HAP-1 (cell line): Measurements from ENCODE around the gene SPG7.

Source experiments
- DNase-seq, 2 experiments: peaks; one replicate each; pipeline ENCODE4 v3.0.0-alpha.2; 2016 to 2020; ENCODE audit warnings: low spot score in 2 of 2
- H3K27me3 ChIP-seq: fragments of 250-450 bp; sonication (Bioruptor Pico); 2 replicates; pipeline ENCODE4 v1.5.1; 2020; ENCODE audit warnings: low read depth, mild to moderate bottlenecking, moderate library complexity
- H3K36me3 ChIP-seq: fragments of 250-450 bp; sonication (Bioruptor Pico); replicated peaks from 2 replicates; pipeline ENCODE4 v1.5.1; 2020; ENCODE audit warnings: mild to moderate bottlenecking
- H3K4me1 ChIP-seq: fragments of 250-450 bp; sonication (Bioruptor Pico); 2 replicates; pipeline ENCODE4 v1.5.1; 2020; ENCODE audit warnings: mild to moderate bottlenecking
- H3K4me3 ChIP-seq: fragments of 250-450 bp; sonication (Bioruptor Pico); 2 replicates; pipeline ENCODE4 v1.5.1; 2020; ENCODE audit warnings: mild to moderate bottlenecking, moderate library complexity
- H3K9me3 ChIP-seq: fragments of 250-450 bp; sonication (Bioruptor Pico); 2 replicates; pipeline ENCODE4 v1.5.1; 2020; ENCODE audit warnings: mild to moderate bottlenecking, moderate library complexity
- in situ Hi-C: fragments of 300-500 bp; cut with MboI; formaldehyde crosslinking; loops from 3 replicates; pipeline ENCODE4 v1.14.3; 2020; ENCODE audit warnings: low sequenced_read_pairs, inconsistent platforms, mixed read lengths

Gene SPG7

DNA sequence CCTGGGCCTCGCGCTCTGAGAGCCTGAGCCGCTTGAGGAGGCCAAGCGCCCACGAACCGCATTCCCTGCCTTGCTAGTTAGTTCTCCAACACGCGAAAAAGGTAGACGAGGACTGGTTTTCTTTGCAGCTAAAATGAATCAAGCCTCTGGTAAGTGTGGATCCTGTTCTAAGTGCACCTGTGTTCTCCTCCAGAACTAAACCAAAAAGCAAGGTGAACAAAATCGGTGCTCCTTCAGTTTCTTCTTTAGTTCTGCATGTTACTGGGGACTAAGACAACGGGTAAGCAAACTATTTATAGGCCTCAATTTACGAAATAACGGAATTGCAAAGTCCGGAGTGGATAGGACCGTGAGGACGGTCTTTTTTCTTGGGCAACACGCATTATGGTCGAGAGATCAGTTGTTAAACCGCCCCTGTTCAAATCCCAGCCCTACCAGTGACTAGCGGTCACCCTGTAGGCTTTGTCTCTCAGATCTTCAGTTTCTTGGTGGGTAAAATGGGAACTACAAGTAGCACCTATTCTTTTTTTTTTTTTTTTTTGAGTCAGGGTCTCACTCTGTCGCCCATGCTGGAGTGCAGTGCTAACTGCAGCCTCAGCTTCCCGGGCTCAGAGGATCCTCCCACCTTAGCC is 16.8 kb upstream of the SPG7 start:
- in situ Hi-C loops: no loop called here
- Histone ChIP-seq H3K27me3 (no peaks in the 10 kb centered on the region), H3K9me3 (no peaks in the 10 kb centered on the region), H3K4me3 (peak overlapping the region; percentile 72), H3K36me3 (peaks cover 10% of the 10 kb centered on the region), H3K4me1 (peaks cover 25% of the 10 kb centered on the region)
- no peak for DNase-seq

DNA sequence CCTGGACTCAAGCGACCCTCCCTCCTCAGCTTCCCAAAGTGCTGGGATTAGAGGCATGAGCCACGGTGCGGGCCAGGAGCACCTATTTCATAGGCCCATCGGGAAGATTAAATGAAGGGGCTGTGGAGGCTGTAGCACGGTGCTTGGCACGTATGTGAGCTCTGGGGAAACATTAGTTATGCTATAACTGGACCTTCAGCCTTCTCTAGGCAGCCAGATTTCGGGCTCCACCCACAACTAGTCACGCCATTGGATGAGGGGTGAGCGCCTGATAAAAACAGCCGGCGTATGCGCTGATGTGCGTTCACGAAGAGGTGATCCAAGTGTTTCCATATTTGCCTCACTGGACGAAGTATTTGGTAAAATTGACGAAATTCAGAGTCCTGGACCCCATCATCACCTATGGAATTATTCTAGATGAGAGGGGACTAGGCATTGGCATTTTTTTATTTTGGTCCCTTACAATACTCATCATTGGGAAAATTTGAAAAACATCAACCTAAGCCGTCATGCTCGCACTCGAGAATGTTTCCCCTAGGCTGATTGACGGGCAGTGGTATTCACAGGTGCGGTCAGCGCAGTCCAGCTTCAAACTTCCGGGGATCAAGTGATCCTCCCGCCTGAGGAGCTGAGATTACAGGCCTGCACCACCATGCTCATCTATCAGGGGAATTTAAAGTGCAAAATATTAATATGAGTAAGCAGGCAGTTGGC is 16.1 kb upstream of the SPG7 start:
- no peak for DNase-seq
- Histone ChIP-seq H3K9me3 (no peaks in the 10 kb centered on the region), H3K4me3 (peak overlapping the region; percentile 72), H3K4me1 (peaks cover 19% of the 10 kb centered on the region), H3K27me3 (no peaks in the 10 kb centered on the region), H3K36me3 (peaks cover 9% of the 10 kb centered on the region)
- in situ Hi-C loops: no loop called here

DNA sequence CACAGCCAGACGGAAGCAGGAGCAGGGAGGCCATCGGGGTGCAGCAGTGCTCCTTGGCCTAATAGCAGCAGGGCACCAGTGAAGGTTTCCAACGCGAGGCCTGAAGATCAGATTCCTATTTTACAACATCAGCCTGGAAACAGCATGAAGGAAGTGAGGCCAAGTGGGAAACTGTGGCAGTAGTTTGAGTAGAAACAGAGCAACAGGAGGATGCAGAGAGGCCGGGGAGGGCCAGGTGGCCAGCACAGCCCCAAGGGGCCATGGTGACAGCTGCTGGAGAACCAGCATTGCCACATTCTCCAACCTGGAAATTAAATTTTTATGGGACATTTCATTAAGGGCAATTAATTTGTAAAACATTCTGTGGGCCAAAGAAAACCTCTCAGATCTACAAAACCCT is 14.4 kb upstream of the SPG7 start:
- Histone ChIP-seq H3K4me1 (peaks cover 6% of the 10 kb centered on the region), H3K36me3 (no peaks in the 10 kb centered on the region), H3K9me3 (no peaks in the 10 kb centered on the region), H3K27me3 (no peaks in the 10 kb centered on the region), H3K4me3 (no peak overlapping the region)
- in situ Hi-C loops: no loop called here
- DNase-seq: no peak

DNA sequence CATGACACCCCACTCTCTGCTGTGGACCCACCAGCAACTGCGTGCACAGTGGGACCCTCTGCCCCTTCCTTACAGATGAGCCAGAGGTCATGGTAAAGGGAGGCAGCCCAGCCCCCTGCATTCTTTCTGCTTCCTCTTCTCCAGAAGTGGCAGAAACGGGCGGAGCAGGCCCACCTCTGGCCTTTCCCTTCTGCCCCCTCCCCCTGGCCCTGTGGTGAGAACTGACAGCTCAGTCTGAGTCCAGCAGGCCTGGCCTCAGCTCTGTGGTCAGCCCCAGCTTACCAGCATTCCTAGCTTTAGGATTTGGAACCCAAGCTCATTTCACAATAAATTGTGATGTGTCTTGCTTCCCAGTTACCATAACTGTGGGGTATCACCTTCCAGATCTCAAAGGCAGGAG is 13.1 kb upstream of the SPG7 start:
- no peaks in the 10 kb centered on the region for H3K9me3 ChIP-seq
- H3K4me3 ChIP-seq: no peak overlapping the region
- no peak for DNase-seq
- in situ Hi-C loops: no loop called here
- H3K4me1 ChIP-seq: peaks cover 6% of the 10 kb centered on the region
- H3K27me3 ChIP-seq: no peaks in the 10 kb centered on the region
- H3K36me3 ChIP-seq: no peaks in the 10 kb centered on the region

DNA sequence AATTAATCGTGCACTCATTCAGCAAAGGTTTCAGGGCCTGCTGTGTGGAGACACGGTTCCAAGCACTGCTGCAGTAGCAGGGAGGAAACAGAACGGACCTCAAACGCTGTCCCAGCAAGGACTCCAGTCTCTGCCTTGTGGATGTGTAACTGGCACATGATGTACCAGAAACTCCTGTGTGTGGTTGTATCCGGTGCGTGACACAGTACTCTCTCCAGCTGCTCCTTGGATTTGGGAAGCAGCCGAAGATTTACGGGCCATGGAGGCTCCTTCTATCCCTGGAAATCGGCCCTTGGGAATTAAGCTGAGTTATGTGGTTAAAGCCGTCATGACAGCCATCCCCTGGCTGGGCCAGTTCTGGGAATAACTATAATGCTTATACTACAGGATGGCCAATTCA is 9.4 kb upstream of the SPG7 start:
- Histone ChIP-seq H3K27me3 (no peaks in the 10 kb centered on the region), H3K36me3 (no peaks in the 10 kb centered on the region), H3K4me1 (no peaks in the 10 kb centered on the region), H3K4me3 (no peak overlapping the region), H3K9me3 (no peaks in the 10 kb centered on the region)
- in situ Hi-C loops: no loop called here
- no peak for DNase-seq

DNA sequence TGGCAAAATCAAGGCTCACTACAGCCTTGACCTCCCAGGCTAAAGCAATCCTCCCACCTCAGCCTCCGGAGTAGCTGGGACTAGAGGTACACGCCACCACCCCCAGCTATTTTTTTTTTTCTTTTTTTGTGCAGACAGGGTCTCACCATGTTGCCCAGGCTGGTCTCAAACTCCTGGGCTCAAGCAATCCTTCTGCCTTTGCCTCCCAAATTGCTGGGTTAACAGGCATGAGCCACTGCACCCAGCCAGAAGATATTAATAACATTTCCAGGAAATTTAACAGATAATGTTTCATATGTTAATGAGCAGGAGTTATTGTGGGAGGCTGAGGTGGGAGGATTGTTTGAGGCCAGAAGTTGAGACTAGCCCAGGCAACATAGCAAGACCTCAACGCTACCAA is 8.4 kb upstream of the SPG7 start:
- Histone ChIP-seq H3K27me3 (no peaks in the 10 kb centered on the region), H3K4me1 (no peaks in the 10 kb centered on the region), H3K4me3 (no peak overlapping the region), H3K36me3 (no peaks in the 10 kb centered on the region), H3K9me3 (no peaks in the 10 kb centered on the region)
- in situ Hi-C loops: no loop called here
- no peak for DNase-seq

DNA sequence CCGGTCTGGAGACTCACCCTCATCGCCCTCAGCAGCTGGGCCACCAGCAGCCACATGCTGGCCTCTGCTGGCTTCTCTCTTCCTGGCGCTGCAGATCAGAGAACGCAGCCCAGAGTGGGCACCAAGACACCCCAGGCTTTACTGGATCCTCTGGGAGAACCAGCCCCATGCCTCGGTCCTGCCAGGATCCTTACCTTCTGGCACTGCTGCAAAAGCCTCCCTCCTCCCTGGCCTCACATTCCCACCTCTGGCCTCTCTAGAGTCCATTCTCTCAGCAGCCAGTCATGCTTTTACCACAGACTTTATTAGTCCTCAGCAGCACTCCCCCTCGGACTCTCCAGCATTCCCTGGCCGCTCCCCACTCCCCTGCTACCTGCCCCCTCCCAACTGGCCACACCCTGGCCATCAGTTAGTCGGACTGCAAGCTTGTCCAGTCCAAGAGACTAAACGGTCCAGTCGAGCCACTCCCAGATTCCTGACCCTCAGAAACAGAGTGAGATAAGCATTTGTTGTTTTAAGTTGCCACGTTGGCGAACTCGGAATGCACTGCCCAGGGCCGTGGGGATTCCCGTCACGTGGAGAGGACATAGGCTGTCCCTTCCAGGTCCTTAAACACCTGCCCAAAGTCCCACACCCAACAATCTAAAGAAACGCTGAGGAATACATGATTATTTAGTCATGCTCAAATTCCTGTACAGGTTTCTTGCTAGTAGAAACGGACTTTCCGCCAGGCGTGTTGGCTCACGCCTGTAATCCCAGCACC is 5.9 kb upstream of the SPG7 start:
- no peak overlapping the region for H3K4me3 ChIP-seq
- in situ Hi-C loops: no loop called here

DNA sequence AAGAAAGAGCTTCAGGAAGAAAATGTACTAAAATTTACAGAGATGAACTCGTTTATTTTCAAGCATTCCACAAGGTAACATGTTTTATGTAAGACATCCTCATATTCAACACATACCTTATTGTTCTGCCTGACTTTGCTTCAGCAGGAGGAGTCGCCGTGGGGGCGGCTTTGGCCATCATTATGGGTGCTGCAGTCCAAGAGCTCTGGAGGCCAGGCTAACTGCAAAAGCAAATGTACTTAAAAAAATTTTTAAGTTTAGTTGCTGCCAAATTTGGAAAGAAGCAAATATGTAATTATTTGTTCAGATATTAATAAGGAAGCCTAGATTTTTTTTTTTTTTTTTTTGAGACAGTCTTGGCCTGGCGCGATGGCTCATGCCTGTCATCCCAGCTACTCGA is 4.1 kb upstream of the SPG7 start:
- in situ Hi-C loops: no loop called here
- Histone ChIP-seq H3K4me3 (no peak overlapping the region), H3K27me3 (no peaks in the 10 kb centered on the region), H3K4me1 (peaks cover 6% of the 10 kb centered on the region), H3K9me3 (no peaks in the 10 kb centered on the region; the same call in 1 of the 2 replicates), H3K36me3 (peaks cover 6% of the 10 kb centered on the region)
- no peak for DNase-seq

More for the DNA sequence above, 5.9 kb upstream of the SPG7 start:
- H3K27me3 ChIP-seq: no peaks in the 10 kb centered on the region
- H3K36me3 ChIP-seq: no peaks in the 10 kb centered on the region
- H3K9me3 ChIP-seq: no peaks in the 10 kb centered on the region; the same call in 1 of the 2 replicates
- no peak for DNase-seq
- H3K4me1 ChIP-seq: peaks cover 6% of the 10 kb centered on the region

DNA sequence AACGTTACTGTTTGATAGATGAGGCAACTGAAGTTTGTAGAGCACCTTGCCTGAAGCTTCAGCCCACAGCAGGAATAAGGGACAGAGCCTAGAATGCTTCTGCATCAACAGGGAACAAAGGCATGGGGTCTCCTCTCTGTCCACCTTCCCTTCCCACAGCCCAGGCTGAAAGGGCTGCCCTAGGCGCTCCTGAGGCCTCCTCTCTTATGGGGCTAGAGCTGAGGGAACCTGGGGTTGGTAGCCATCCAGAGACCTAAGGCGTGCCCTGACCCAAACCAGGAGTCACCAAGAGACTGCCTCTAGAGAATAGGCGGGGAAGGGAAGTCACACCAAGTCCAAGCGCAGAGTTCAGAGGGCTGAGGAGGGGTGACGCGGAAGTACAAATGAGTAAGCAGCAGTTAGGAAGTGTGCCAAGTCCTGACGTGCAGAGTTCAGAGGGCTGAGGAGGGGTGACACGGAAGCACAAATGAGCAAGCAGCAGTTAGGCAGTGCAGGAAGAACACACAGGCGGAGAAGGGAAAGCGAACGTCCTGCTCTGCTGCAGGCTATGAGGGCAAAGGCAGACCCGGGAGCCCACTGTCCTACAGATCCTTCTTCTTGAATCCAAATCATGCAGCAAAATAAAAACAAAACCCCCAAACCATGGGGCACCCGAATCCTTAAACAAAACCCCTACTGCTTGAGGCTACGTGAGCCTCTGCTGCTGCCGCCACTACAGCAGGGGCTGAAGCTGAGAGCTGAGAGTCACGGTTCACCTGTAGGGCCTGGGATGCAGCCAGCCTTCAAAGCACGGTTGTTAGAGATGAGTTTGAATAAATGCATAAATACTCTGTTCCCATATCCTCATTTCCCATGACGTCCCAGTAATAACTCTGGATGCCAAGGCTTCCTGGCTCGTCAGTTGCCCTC is 2.7 kb upstream of the SPG7 start:
- in situ Hi-C loops: no loop called here
- H3K4me1 ChIP-seq: peaks cover 10% of the 10 kb centered on the region
- no peaks in the 10 kb centered on the region for H3K27me3 ChIP-seq
- DNase-seq: no peak
- no peaks in the 10 kb centered on the region; the same call in 1 of the 2 replicates for H3K9me3 ChIP-seq
- H3K36me3 ChIP-seq: peaks cover 11% of the 10 kb centered on the region
- no peak overlapping the region for H3K4me3 ChIP-seq

DNA sequence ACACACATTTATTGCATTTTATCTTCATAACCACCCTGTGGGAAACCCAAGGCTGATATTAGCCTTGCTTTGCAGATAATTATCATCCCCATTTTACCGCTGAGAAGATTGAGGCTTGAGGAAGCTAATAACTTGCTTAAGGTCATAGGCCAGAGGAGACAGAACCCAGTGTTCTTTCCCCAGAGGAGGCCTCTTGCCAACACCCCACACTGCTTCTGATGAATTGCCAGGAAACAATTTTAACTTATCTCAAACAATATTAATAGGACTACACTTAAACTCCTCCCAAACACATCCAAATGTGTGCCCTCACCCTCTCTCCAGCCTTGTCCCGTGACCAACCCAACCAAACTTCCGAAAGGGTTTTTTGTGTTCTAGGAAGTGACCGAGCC is 2.1 kb upstream of the SPG7 start:
- in situ Hi-C loops: no loop called here
- no peak overlapping the region for H3K4me3 ChIP-seq
- H3K9me3 ChIP-seq: no peaks in the 10 kb centered on the region; the same call in 1 of the 2 replicates
- H3K4me1 ChIP-seq: peaks cover 10% of the 10 kb centered on the region
- H3K36me3 ChIP-seq: peaks cover 17% of the 10 kb centered on the region
- no peaks in the 10 kb centered on the region for H3K27me3 ChIP-seq
- DNase-seq: no peak

DNA sequence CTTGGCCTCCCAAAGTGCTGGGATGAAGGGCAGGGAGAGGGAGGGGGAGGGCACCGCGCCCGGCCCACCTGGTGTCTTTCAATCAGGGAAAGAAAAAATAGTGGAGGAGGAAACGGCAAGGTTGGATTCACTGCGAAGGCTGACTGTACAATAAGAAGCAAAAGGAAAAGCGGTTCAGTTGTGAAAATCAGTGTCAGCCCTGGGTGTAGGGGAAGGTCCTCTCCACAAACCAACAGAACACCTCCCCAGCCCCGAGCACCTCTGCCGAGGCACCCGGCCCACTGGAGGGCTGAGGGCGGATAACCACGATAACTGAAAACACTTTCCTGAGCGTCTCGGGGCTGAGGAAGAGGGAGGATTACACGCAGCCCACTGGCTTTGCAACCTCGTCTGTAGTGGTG is 1.4 kb upstream of the SPG7 start:
- H3K27me3 ChIP-seq: no peaks in the 10 kb centered on the region
- H3K36me3 ChIP-seq: peaks cover 24% of the 10 kb centered on the region
- H3K4me3 ChIP-seq: peak overlapping the region; percentile 91
- H3K4me1 ChIP-seq: peaks cover 10% of the 10 kb centered on the region
- H3K9me3 ChIP-seq: no peaks in the 10 kb centered on the region; the same call in 1 of the 2 replicates
- in situ Hi-C loops: no loop called here
- no peak for DNase-seq

DNA sequence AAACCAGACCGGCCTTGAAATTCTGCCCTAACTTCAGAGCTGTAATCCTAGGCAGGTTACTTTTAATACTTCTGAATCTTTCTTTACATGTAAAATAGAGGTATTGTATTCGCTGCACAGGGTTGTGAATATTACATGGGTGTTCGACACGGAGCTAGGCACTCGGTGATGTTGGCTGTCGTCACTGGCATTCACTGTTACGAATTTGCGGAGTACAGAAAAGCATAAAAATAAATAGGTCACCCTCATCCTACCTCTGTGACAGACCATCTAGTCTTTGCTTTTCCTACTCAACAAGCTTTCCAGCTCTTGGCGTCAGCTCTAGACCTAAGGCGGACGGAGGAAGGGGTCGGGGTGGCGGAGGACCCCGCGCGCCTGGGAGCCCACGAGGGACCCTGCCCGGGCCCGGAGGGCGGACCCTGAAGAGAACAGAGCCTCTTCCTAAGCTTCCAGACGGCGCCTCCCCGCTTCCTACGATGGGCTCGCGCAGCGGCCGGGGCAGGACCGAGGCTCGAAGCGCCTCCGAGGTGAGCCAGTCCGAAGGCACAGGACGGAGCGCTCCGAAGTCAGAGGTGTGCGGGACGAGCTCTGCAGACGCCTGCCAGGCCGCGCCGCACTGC is 879 bp upstream of the SPG7 start:
- DNase-seq: no peak
- in situ Hi-C loops: no loop called here
- Histone ChIP-seq H3K4me3 (peak overlapping the region; percentile 91), H3K27me3 (no peaks in the 10 kb centered on the region), H3K4me1 (peaks cover 10% of the 10 kb centered on the region), H3K9me3 (no peaks in the 10 kb centered on the region; the same call in 1 of the 2 replicates), H3K36me3 (peaks cover 30% of the 10 kb centered on the region)

DNA sequence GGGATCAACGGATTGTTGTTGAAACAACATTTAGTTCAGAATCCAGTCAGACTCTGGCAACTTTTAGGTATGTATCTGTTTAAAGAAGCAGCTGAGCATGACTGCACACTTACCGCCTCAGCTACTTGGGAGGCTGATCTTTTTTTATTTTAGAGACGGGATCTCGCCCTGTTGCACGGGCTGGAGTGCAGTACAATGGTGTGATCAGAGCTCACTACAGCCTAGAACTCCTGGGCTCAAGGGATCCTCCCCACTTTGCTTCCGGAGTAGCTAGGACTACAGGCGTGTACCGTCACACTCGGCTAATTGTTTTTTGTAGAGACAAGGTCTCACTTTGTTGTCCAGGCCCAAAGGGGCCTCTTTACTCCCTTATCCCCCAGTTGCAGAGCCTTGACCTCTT is 2.3 kb downstream of the SPG7 start:
- Histone ChIP-seq H3K36me3 (peaks cover 59% of the 10 kb centered on the region), H3K4me3 (no peak overlapping the region), H3K4me1 (peaks cover 10% of the 10 kb centered on the region), H3K27me3 (no peaks in the 10 kb centered on the region), H3K9me3 (no peaks in the 10 kb centered on the region; the same call in 1 of the 2 replicates)
- DNase-seq: no peak
- in situ Hi-C loops: no loop called here
